Neuronal stem cell (in vitro differentiated cells): Measurements from ENCODE around the gene PARD3B. TPM values are rescaled to one million over a fixed set of nuclear protein-coding genes. Genes with fewer than 3 reads are reported as not detected.

ENCODE experiments used
- DNase-seq: peaks from one replicate; pipeline ENCODE4 v3.0.0-alpha.2; 2013; ENCODE audit warnings: low spot score
- H2AFZ ChIP-seq: one replicate; pipeline ENCODE4 v1.6.1; 2013; ENCODE audit warnings: mild to moderate bottlenecking, low read length, inconsistent platforms
- H2AK5ac ChIP-seq: 2 replicates; pipeline ENCODE4 v1.6.1; 2013; ENCODE audit warnings: low read depth, mild to moderate bottlenecking, inconsistent platforms, low read length, moderate library complexity, mixed read lengths
- H2BK120ac ChIP-seq: 2 replicates; pipeline ENCODE4 v1.6.1; 2013; ENCODE audit warnings: low read depth, mild to moderate bottlenecking, inconsistent platforms, low read length, moderate library complexity, mixed read lengths
- H2BK12ac ChIP-seq: one replicate; pipeline ENCODE4 v1.6.1; 2013; ENCODE audit warnings: low read length, inconsistent platforms
- H2BK15ac ChIP-seq: 2 replicates; pipeline ENCODE4 v1.6.1; 2013; ENCODE audit warnings: mild to moderate bottlenecking, low read length, inconsistent platforms, mixed read lengths
- H2BK5ac ChIP-seq: one replicate; pipeline ENCODE4 v1.6.1; 2013; ENCODE audit warnings: inconsistent platforms, mild to moderate bottlenecking, low read length, moderate library complexity
- H3K14ac ChIP-seq: one replicate; pipeline ENCODE4 v1.6.1; 2013; ENCODE audit warnings: low read length, inconsistent platforms
- H3K18ac ChIP-seq: 2 replicates; pipeline ENCODE4 v1.6.1; 2013; ENCODE audit warnings: low read length, inconsistent platforms
- H3K23ac ChIP-seq: 2 replicates; pipeline ENCODE4 v1.6.1; 2013; ENCODE audit warnings: low read depth, mild to moderate bottlenecking, mixed read lengths, low read length, inconsistent platforms; ENCODE audit not compliant: poor library complexity
- H3K27ac ChIP-seq: replicated peaks from 3 replicates; pipeline ENCODE4 v1.5.1; 2013; ENCODE audit warnings: low read length, inconsistent platforms
- H3K27me3 ChIP-seq, 3 experiments: 2 replicates each; pipeline ENCODE4 v1.6.1; 2013; ENCODE audit warnings: low read length in 3 of 3, mild to moderate bottlenecking in 2 of 3, inconsistent platforms in 1 of 3, low read depth in 1 of 3, mixed read lengths in 1 of 3, moderate library complexity in 1 of 3; ENCODE audit not compliant: control insufficient read depth in 3 of 3, insufficient read depth in 3 of 3
- H3K36me3 ChIP-seq, 2 donors: replicated peaks in 1 of 2; 2 replicates each; pipeline ENCODE4 v1.6.1; 2013; ENCODE audit warnings: low read length in 2 of 2; ENCODE audit not compliant: control insufficient read depth in 2 of 2, insufficient read depth in 2 of 2
- H3K4ac ChIP-seq: 2 replicates; pipeline ENCODE4 v1.6.1; 2013; ENCODE audit warnings: inconsistent platforms, mild to moderate bottlenecking, low read length, moderate library complexity
- H3K4me1 ChIP-seq, 2 donors: 1 replicate in 1 of 2; 2 replicates in 1 of 2; pipeline ENCODE4 v1.6.1; 2013; ENCODE audit warnings: low read length in 2 of 2, low read depth in 1 of 2; ENCODE audit not compliant: control insufficient read depth in 2 of 2, insufficient read depth in 1 of 2
- H3K4me2 ChIP-seq: one replicate; pipeline ENCODE4 v1.6.1; 2013; ENCODE audit warnings: mild to moderate bottlenecking, low read length, inconsistent platforms; ENCODE audit not compliant: insufficient read depth, poor library complexity, severe bottlenecking
- H3K4me3 ChIP-seq, 2 donors: 2 replicates each; pipeline ENCODE4 v1.5.1; 2013; ENCODE audit warnings: low read length in 2 of 2, mild to moderate bottlenecking in 2 of 2, inconsistent platforms in 1 of 2, moderate library complexity in 1 of 2
- H3K79me1 ChIP-seq: one replicate; pipeline ENCODE4 v1.6.1; 2013; ENCODE audit warnings: low read depth, mild to moderate bottlenecking, inconsistent platforms, low read length, moderate library complexity
- H3K9ac ChIP-seq: one replicate; pipeline ENCODE4 v1.6.1; 2013; ENCODE audit warnings: mild to moderate bottlenecking, low read depth, low read length, inconsistent platforms; ENCODE audit not compliant: poor library complexity
- H3K9me3 ChIP-seq, 2 donors: replicated peaks in 1 of 2; 2 replicates each; pipeline versions ENCODE3 to v1.6.1; 2013; ENCODE audit warnings: low read length in 2 of 2, mild to moderate bottlenecking in 2 of 2, inconsistent platforms in 1 of 2, low read depth in 1 of 2, mixed read lengths in 1 of 2, moderate library complexity in 1 of 2; ENCODE audit not compliant: control insufficient read depth in 2 of 2, insufficient read depth in 1 of 2
- H4K8ac ChIP-seq: one replicate; pipeline ENCODE4 v1.6.1; 2013; ENCODE audit warnings: low read depth, mild to moderate bottlenecking, inconsistent platforms, low read length, moderate library complexity
- H4K91ac ChIP-seq: one replicate; pipeline ENCODE4 v1.6.1; 2013; ENCODE audit warnings: low read length, low read depth, mild to moderate bottlenecking, inconsistent platforms; ENCODE audit not compliant: poor library complexity
- WGBS, 2 donors: extraction: QIAGEN DNeasy Blood & Tissue Kit; methylation state at CpG; one replicate each; pipeline ENCODE4 v1.1.7; 2013; ENCODE audit warnings: missing lambda C conversion rate in 2 of 2, mixed read lengths in 1 of 2; ENCODE audit not compliant: insufficient read length in 2 of 2, insufficient replicate concordance in 1 of 2; ENCODE audit errors: extremely low coverage in 2 of 2; 5-methylcytosine and 5-hydroxymethylcytosine counted together
- polyA plus RNA-seq, 2 experiments: library from polyadenylated mRNA; stranded (reverse); fragments of 200-250 nt; gene quantifications; one replicate each; pipeline ENCODE4 v1.2.3, GENCODE V29; 2013

PARD3B gene, protein sequence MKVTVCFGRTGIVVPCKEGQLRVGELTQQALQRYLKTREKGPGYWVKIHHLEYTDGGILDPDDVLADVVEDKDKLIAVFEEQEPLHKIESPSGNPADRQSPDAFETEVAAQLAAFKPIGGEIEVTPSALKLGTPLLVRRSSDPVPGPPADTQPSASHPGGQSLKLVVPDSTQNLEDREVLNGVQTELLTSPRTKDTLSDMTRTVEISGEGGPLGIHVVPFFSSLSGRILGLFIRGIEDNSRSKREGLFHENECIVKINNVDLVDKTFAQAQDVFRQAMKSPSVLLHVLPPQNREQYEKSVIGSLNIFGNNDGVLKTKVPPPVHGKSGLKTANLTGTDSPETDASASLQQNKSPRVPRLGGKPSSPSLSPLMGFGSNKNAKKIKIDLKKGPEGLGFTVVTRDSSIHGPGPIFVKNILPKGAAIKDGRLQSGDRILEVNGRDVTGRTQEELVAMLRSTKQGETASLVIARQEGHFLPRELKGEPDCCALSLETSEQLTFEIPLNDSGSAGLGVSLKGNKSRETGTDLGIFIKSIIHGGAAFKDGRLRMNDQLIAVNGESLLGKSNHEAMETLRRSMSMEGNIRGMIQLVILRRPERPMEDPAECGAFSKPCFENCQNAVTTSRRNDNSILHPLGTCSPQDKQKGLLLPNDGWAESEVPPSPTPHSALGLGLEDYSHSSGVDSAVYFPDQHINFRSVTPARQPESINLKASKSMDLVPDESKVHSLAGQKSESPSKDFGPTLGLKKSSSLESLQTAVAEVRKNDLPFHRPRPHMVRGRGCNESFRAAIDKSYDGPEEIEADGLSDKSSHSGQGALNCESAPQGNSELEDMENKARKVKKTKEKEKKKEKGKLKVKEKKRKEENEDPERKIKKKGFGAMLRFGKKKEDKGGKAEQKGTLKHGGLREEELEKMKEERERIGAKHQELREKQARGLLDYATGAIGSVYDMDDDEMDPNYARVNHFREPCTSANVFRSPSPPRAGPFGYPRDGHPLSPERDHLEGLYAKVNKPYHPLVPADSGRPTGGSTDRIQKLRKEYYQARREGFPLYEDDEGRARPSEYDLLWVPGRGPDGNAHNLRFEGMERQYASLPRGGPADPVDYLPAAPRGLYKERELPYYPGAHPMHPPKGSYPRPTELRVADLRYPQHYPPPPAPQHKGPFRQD (N-terminal part only)
- polyA plus RNA-seq (2013, experiment 1 of 2), result 2.4 TPM
- polyA plus RNA-seq (2013, experiment 2 of 2), result 2.2 TPM

DNA sequence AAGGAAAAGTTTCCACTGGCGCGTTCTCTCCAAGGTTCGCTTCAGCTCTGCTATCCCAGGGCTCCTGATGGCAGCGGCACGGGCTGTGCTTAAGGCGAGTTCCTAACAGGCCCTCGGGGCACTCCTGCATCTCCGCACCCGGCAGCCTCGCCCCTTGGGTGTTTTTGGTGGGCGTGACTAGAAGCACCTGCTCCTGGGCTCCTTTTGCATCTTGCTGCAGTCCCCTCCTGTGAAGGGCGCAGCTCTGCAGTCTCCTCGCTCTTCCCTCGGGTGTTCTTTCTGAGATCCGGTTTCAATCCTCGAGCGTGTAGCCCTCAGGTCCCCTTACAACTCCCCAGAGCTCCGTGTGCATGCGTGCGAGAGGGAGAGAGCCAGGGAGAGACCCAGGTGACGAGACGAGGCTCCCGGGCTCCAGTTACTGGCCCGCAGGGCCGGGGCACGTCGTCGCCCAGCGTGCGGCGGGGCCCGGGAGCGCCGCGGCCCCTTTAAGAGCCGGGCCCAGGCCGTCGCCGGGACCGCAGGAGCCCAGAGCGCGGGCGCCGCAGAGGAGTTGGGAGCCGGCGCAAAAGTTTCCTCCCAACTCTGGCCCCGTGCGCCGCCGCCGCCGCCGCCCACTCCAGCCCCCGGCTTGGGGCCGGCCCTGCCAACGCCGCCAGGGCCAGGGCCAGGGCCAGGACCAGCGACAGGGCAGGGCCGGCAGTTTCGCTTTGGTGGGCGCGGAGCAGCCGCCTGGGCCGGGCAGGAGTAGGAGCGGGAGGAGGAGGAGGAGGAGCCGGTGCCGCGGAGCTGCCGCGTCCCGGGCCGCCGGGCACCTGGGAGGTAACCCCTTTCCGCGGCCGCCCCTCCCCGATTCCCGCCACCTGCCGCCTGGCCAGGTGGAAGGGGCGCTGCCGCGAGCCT lies at the start of gene PARD3B:
Gene PARD3B, plus strand, starts transcription at position 515 of the 900 bp plus-strand sequence. CDS start 525 bp downstream, outside the sequence.
- H3K23ac ChIP-seq, result peak within 1 kb of the TSS; percentile 46
- H3K27me3 ChIP-seq, result peaks cover 0 to 21% (median 0%) of the 10 kb centered on the region in 3 experiments
- H3K9me3 ChIP-seq, result no peaks in the 10 kb centered on the region
- H4K8ac ChIP-seq, result no peak within 1 kb of the TSS
- H3K4ac ChIP-seq, result no peak within 1 kb of the TSS
- peak; percentile 59 for DNase-seq
- peak within 1 kb of the TSS; percentile 52 for H2BK15ac ChIP-seq
- no peak within 1 kb of the TSS for H3K27ac ChIP-seq
- H2AK5ac ChIP-seq, result no peak within 1 kb of the TSS
- peak within 1 kb of the TSS; percentile 91 for H3K4me2 ChIP-seq
- no peaks in the 10 kb centered on the region for H3K79me1 ChIP-seq
- no peaks in the 10 kb centered on the region for H3K36me3 ChIP-seq
- H4K91ac ChIP-seq, result no peak within 1 kb of the TSS
- H2BK120ac ChIP-seq, result peak within 1 kb of the TSS; percentile 61
- H3K18ac ChIP-seq, result peak within 1 kb of the TSS; percentile 92
- H3K4me3 ChIP-seq, result peak within 1 kb of the TSS; percentile 83 to 87
- H3K9ac ChIP-seq, result peak within 1 kb of the TSS; percentile 88
- H2BK12ac ChIP-seq, result no peak within 1 kb of the TSS
- peak within 1 kb of the TSS; percentile 60 for H3K14ac ChIP-seq
- no peak within 1 kb of the TSS for H2BK5ac ChIP-seq
- H3K4me1 ChIP-seq, result peaks cover 8% of the 10 kb centered on the region in 2 donors
- no CpG with 5 or more reads among the region's 82 CpGs for WGBS, 2 donors
- H2AFZ ChIP-seq, result peak within 1 kb of the TSS; percentile 98

DNA sequence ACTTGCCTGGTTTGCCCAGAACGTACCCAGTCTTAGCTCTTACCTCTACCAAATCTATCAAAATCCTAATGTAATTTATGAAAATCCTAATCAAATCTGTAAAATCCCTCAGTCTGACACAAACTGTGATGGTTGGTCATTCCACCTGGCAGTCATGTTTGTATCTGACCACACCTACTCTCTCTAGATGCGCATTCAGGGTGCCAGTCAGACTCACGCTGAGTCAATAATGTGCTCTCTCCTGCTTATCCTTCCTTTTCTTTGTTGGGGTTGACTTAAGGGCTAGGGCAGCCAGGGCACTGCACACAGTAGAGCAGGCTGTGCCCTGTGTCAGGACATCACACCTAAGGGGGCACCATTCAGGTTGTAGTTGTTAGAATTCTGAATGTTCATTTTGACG lies 48.5 kb upstream of the PARD3B start:
- H3K36me3 ChIP-seq, result no peaks in the 10 kb centered on the region
- no peak overlapping the region for H2BK120ac ChIP-seq
- H3K4me3 ChIP-seq, result no peak overlapping the region
- H3K4me2 ChIP-seq, result no peak overlapping the region
- no peak overlapping the region for H3K9ac ChIP-seq
- DNase-seq, result no peak
- no peak overlapping the region for H4K91ac ChIP-seq
- H3K14ac ChIP-seq, result no peak overlapping the region
- no peak overlapping the region for H4K8ac ChIP-seq
- H3K27me3 ChIP-seq, result no peaks in the 10 kb centered on the region
- H3K23ac ChIP-seq, result no peak overlapping the region
- peaks cover 0 to 1% of the 10 kb centered on the region in 2 donors for H3K9me3 ChIP-seq
- no peak overlapping the region for H2BK5ac ChIP-seq
- H2AK5ac ChIP-seq, result no peak overlapping the region
- no peaks in the 10 kb centered on the region for H3K79me1 ChIP-seq
- no peak overlapping the region for H2AFZ ChIP-seq
- H3K18ac ChIP-seq, result no peak overlapping the region
- H3K27ac ChIP-seq, result no peak overlapping the region
- H3K4me1 ChIP-seq, result no peaks in the 10 kb centered on the region
- H2BK15ac ChIP-seq, result no peak overlapping the region
- no peak overlapping the region for H2BK12ac ChIP-seq
- H3K4ac ChIP-seq, result no peak overlapping the region
- no CpG with 5 or more reads among the region's 4 CpGs for WGBS, 2 donors

DNA sequence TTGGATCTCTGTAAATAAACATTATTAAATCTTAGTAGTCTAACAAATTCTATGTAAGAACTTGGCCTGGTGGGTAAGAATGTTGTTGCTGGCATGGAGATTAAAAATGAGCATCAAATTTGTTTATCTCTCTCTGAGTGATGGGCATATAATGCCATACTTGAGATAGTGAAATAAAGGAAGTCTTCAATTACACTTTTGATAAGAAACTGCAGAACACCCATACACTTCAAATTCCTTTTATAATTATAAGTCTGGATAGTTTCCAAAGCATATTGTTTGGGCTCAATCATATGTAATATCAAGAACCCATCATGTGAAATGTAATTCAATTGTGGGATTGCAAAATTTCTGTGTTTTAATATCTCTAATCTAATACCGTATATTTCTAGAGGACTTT lies 47.4 kb upstream of the PARD3B start:
- no peak overlapping the region for H3K23ac ChIP-seq
- H3K9me3 ChIP-seq, result peaks cover 0 to 1% of the 10 kb centered on the region in 2 donors
- no peak overlapping the region for H2BK120ac ChIP-seq
- H3K27me3 ChIP-seq, result no peaks in the 10 kb centered on the region
- no CpG with 5 or more reads among the region's 1 CpG for WGBS, 2 donors
- no peak overlapping the region for H2AK5ac ChIP-seq
- no peak overlapping the region for H2AFZ ChIP-seq
- H3K4ac ChIP-seq, result no peak overlapping the region
- no peak overlapping the region for H3K4me2 ChIP-seq
- no peak overlapping the region for H4K91ac ChIP-seq
- no peak overlapping the region for H4K8ac ChIP-seq
- H3K14ac ChIP-seq, result no peak overlapping the region
- H2BK15ac ChIP-seq, result no peak overlapping the region
- H3K27ac ChIP-seq, result no peak overlapping the region
- H3K4me1 ChIP-seq, result no peaks in the 10 kb centered on the region
- no peaks in the 10 kb centered on the region for H3K36me3 ChIP-seq
- H3K79me1 ChIP-seq, result no peaks in the 10 kb centered on the region
- DNase-seq, result no peak
- no peak overlapping the region for H2BK12ac ChIP-seq
- H3K9ac ChIP-seq, result no peak overlapping the region
- H3K4me3 ChIP-seq, result no peak overlapping the region
- H2BK5ac ChIP-seq, result no peak overlapping the region
- H3K18ac ChIP-seq, result no peak overlapping the region
